Measurements from ENCODE around the gene KCNQ1OT1.

GRCh38 chr11:2631161-2631560, 68.6 kb downstream of the KCNQ1OT1 start:
- TF ChIP-seq, protein P1, sequence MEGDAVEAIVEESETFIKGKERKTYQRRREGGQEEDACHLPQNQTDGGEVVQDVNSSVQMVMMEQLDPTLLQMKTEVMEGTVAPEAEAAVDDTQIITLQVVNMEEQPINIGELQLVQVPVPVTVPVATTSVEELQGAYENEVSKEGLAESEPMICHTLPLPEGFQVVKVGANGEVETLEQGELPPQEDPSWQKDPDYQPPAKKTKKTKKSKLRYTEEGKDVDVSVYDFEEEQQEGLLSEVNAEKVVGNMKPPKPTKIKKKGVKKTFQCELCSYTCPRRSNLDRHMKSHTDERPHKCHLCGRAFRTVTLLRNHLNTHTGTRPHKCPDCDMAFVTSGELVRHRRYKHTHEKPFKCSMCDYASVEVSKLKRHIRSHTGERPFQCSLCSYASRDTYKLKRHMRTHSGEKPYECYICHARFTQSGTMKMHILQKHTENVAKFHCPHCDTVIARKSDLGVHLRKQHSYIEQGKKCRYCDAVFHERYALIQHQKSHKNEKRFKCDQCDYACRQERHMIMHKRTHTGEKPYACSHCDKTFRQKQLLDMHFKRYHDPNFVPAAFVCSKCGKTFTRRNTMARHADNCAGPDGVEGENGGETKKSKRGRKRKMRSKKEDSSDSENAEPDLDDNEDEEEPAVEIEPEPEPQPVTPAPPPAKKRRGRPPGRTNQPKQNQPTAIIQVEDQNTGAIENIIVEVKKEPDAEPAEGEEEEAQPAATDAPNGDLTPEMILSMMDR (IDR thresholded peaks at IDR 0.05), result no peak
- TF ChIP-seq JUND (IDR thresholded peaks at IDR 0.05), result no peak
- TF ChIP-seq, protein P2, sequence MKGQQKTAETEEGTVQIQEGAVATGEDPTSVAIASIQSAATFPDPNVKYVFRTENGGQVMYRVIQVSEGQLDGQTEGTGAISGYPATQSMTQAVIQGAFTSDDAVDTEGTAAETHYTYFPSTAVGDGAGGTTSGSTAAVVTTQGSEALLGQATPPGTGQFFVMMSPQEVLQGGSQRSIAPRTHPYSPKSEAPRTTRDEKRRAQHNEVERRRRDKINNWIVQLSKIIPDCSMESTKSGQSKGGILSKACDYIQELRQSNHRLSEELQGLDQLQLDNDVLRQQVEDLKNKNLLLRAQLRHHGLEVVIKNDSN (IDR thresholded peaks at IDR 0.05; ENCODE audit: borderline replicate concordance, low read depth), result no peak
- TF ChIP-seq YY1 (IDR thresholded peaks at IDR 0.05; ENCODE audit: low read depth), result no peak

All from SK-N-SH (cell line).